HepG2 (cell line): Measurements from ENCODE around the gene KLHL11. TPM values are rescaled to one million over a fixed set of nuclear protein-coding genes. Genes with fewer than 3 reads are reported as not detected.

Experiments
- BORCS8-MEF2B ChIP-seq: sonication (generic); formaldehyde crosslinking; IDR thresholded peaks from 2 replicates; pipeline ENCODE4 v1.8.0; 2022; ENCODE audit warnings: mild to moderate bottlenecking, missing genetic modification reagents
- CENPX ChIP-seq: sonication (generic); formaldehyde crosslinking; IDR thresholded peaks from 2 replicates; pipeline ENCODE4 v1.9.0; 2021; ENCODE audit warnings: mild to moderate bottlenecking, missing genetic modification reagents, moderate library complexity
- CREBL2 ChIP-seq: sonication (generic); formaldehyde crosslinking; IDR thresholded peaks from 2 replicates; pipeline ENCODE4 v1.8.1; 2023; ENCODE audit warnings: missing genetic modification reagents, mild to moderate bottlenecking, borderline replicate concordance
- ETS1 ChIP-seq: sonication (generic); formaldehyde crosslinking; IDR thresholded peaks from 2 replicates; pipeline ENCODE4 v1.4.0; 2020; ENCODE audit warnings: missing genetic modification reagents
- HNRNPUL1 ChIP-seq: fragments of 200-400 bp; formaldehyde crosslinking; IDR thresholded peaks from 2 replicates; pipeline ENCODE4 v1.6.1; 2017; ENCODE audit warnings: low read depth, mild to moderate bottlenecking, low read length, moderate library complexity
- IKZF4 ChIP-seq: sonication (generic); formaldehyde crosslinking; IDR thresholded peaks from 2 replicates; pipeline ENCODE4 v1.5.1; 2020; ENCODE audit warnings: borderline replicate concordance, mild to moderate bottlenecking, low read depth, missing genetic modification reagents; ENCODE audit errors: not compliant biosample characterization
- JUNB ChIP-seq: sonication (generic); formaldehyde crosslinking; IDR thresholded peaks from 2 replicates; pipeline ENCODE4 v1.8.0; 2022; ENCODE audit warnings: missing genetic modification reagents, mild to moderate bottlenecking, borderline replicate concordance
- JUND ChIP-seq: sonication (generic); formaldehyde crosslinking; IDR thresholded peaks from 2 replicates; pipeline ENCODE4 v1.8.0; 2022; ENCODE audit warnings: mild to moderate bottlenecking, missing genetic modification reagents
- MXD4 ChIP-seq: IDR thresholded peaks from 2 replicates; pipeline ENCODE4 v1.6.1; 2016; ENCODE audit warnings: mild to moderate bottlenecking, missing biosample characterization, missing genetic modification reagents
- NKX3-1 ChIP-seq: sonication (generic); formaldehyde crosslinking; IDR thresholded peaks from 2 replicates; pipeline ENCODE4 v1.5.0; 2020; ENCODE audit warnings: missing genetic modification reagents
- PLRG1 ChIP-seq: fragments of 450-650 bp; conservative IDR thresholded peaks from 2 replicates; pipeline ENCODE4 v1.6.1; 2016
- SNAPC4 ChIP-seq: sonication (generic); formaldehyde crosslinking; IDR thresholded peaks from 2 replicates; pipeline ENCODE4 v1.4.0; 2020; ENCODE audit warnings: mild to moderate bottlenecking, missing genetic modification reagents
- SRSF9 ChIP-seq: fragments of 200-400 bp; formaldehyde crosslinking; IDR thresholded peaks from 2 replicates; pipeline ENCODE4 v1.6.1; 2018; ENCODE audit warnings: borderline replicate concordance, mild to moderate bottlenecking, low read depth, low read length; ENCODE audit not compliant: insufficient read depth, poor library complexity, severe bottlenecking
- TAF15 ChIP-seq: fragments of 200-400 bp; formaldehyde crosslinking; IDR thresholded peaks from one replicate; pipeline ENCODE4 v1.6.1; 2018; ENCODE audit warnings: mild to moderate bottlenecking, low read depth, low read length; ENCODE audit not compliant: poor library complexity, severe bottlenecking
- ZBTB1 ChIP-seq: sonication (generic); formaldehyde crosslinking; IDR thresholded peaks from 2 replicates; pipeline ENCODE4 v1.4.0; 2020; ENCODE audit warnings: missing genetic modification reagents, borderline replicate concordance
- ZFP36 ChIP-seq: fragments of 150-350 bp; IDR thresholded peaks from 2 replicates; pipeline ENCODE4 v1.6.1; 2018; ENCODE audit warnings: borderline replicate concordance, low read length, low read depth; ENCODE audit not compliant: partially characterized antibody
- ZNF30 ChIP-seq: sonication (generic); formaldehyde crosslinking; IDR thresholded peaks from 2 replicates; pipeline ENCODE4 v1.5.0; 2020; ENCODE audit warnings: mild to moderate bottlenecking, missing genetic modification reagents
- ZNF451 ChIP-seq: sonication (generic); formaldehyde crosslinking; IDR thresholded peaks from 2 replicates; pipeline ENCODE4 v1.5.0; 2020; ENCODE audit warnings: mild to moderate bottlenecking, missing genetic modification reagents
- ZNF816 ChIP-seq: sonication (generic); formaldehyde crosslinking; IDR thresholded peaks from 2 replicates; pipeline ENCODE4 v1.8.0; 2022; ENCODE audit warnings: missing genetic modification reagents, mild to moderate bottlenecking, borderline replicate concordance
- ZSCAN5A ChIP-seq: sonication (generic); formaldehyde crosslinking; IDR thresholded peaks from 2 replicates; pipeline ENCODE4 v1.8.0; 2022; ENCODE audit warnings: mild to moderate bottlenecking, missing genetic modification reagents, borderline replicate concordance
- ZZZ3 ChIP-seq: sonication (generic); formaldehyde crosslinking; IDR thresholded peaks from 2 replicates; pipeline ENCODE4 v1.4.0; 2020; ENCODE audit warnings: missing genetic modification reagents, mild to moderate bottlenecking, borderline replicate concordance
- polyA plus RNA-seq, 8 experiments: library from polyadenylated mRNA; depleted of rRNA in 3 of 8; stranded (reverse) in 7 of 8; unstranded in 1 of 8; fragments of >200 nt; fragmentation: Illumina TruSeq in 4 of 8; extraction: Trizol in 4 of 8; gene quantifications; 2 replicates each; pipeline versions ENCODE4 v1.2.1 to v1.2.3, GENCODE V29; 2011 to 2016; ENCODE audit warnings: low read depth in 4 of 8, missing spikeins in 1 of 8, mixed read lengths in 1 of 8; ENCODE audit not compliant: insufficient read depth in 1 of 8
- total RNA-seq, 5 experiments: library from RNA; depleted of rRNA; stranded (reverse); fragments of >200 nt; fragmentation: Illumina TruSeq; extraction: Trizol; gene quantifications; 2 replicates each; pipeline ENCODE4 v1.2.3, GENCODE V29; 2016; ENCODE audit warnings: low read depth in 1 of 5

The KLHL11 gene
- total and polyA plus RNA-seq, 2 of the 13 experiments (the other 11 are each of a cell fraction or from before 2014, with no cell fraction given): 7.7 to 27.5 TPM

- TF ChIP-seq ZNF30: no peak
- peak; percentile 78 for TF ChIP-seq ZNF451
- peak; percentile 53 for TF ChIP-seq ZZZ3 (CRISPR knock-in tag)
- no peak for TF ChIP-seq PLRG1
- no peak for TF ChIP-seq CENPX (CRISPR knock-in tag)
- TF ChIP-seq IKZF4 (CRISPR knock-in tag): peak; percentile 34
- no peak for TF ChIP-seq SRSF9
- peak; percentile 11 for TF ChIP-seq TAF15
- peak; percentile 51 for TF ChIP-seq NKX3-1 (CRISPR knock-in tag)
- peak; percentile 80 for TF ChIP-seq ZNF816 (CRISPR knock-in tag)
- no peak; the same call in 1 of the 2 replicates for TF ChIP-seq ETS1
- peak; percentile 68; the same call in 1 of the 2 replicates for TF ChIP-seq BORCS8-MEF2B (CRISPR knock-in tag)
- TF ChIP-seq MXD4 (CRISPR knock-in tag): peak; percentile 83
- TF ChIP-seq HNRNPUL1: 0 out of 2 replicates have a peak, but pooled peaks have one; percentile 29
- TF ChIP-seq ZBTB1 (CRISPR knock-in tag): no peak
- no peak for TF ChIP-seq JUNB (CRISPR knock-in tag)
- peak; percentile 66; the same call in 1 of the 2 replicates for TF ChIP-seq ZSCAN5A (CRISPR knock-in tag)
- 0 out of 2 replicates have a peak, but pooled peaks have one; percentile 5 for TF ChIP-seq SNAPC4
- no peak for TF ChIP-seq ZFP36
- TF ChIP-seq CREBL2 (CRISPR knock-in tag): peak; percentile 6; the same call in 1 of the 2 replicates
- peak; percentile 5; the same call in 1 of the 2 replicates for TF ChIP-seq JUND (CRISPR knock-in tag)
These were observed at the start of gene KLHL11 (continued) for GRCh38 chr17:41864836-41865595.
